ENCODE data around the gene IL20.

DNA sequence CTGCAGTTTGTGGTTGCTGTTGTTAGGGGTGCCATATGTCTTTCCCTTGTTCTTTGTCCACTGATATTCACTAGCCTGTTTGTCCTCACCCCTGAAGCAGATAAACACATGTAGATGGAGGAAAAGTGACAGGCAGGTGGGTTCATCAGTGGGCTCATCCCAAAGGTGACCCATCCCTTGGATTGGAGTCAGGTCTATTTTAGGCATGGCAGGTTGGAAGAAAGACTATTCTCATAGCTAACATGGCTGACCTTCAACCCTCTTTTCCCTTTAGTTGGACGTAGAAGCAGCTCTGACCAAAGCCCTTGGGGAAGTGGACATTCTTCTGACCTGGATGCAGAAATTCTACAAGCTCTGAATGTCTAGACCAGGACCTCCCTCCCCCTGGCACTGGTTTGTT lies 37.3 kb downstream of the IL20 start:
- TF ChIP-seq POLR2A (IDR thresholded peaks at IDR 0.05), result no peak
- TF ChIP-seq, protein P1, sequence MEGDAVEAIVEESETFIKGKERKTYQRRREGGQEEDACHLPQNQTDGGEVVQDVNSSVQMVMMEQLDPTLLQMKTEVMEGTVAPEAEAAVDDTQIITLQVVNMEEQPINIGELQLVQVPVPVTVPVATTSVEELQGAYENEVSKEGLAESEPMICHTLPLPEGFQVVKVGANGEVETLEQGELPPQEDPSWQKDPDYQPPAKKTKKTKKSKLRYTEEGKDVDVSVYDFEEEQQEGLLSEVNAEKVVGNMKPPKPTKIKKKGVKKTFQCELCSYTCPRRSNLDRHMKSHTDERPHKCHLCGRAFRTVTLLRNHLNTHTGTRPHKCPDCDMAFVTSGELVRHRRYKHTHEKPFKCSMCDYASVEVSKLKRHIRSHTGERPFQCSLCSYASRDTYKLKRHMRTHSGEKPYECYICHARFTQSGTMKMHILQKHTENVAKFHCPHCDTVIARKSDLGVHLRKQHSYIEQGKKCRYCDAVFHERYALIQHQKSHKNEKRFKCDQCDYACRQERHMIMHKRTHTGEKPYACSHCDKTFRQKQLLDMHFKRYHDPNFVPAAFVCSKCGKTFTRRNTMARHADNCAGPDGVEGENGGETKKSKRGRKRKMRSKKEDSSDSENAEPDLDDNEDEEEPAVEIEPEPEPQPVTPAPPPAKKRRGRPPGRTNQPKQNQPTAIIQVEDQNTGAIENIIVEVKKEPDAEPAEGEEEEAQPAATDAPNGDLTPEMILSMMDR (IDR thresholded peaks at IDR 0.05), result no peak
